Ovary (tissue), 3 donors: ENCODE data around the gene ADGRD1.

Source experiments
- CTCF ChIP-seq, 3 donors: fragments of 450-650 bp in 2 of 3; fragments of 200-600 bp in 1 of 3; IDR thresholded peaks; one replicate each; pipeline versions ENCODE4 v1.5.1 to v1.8.0; 2016 to 2022; ENCODE audit warnings: antibody characterized with exemption in 3 of 3, mild to moderate bottlenecking in 1 of 3
- EP300 ChIP-seq: sonication (generic); formaldehyde crosslinking; IDR thresholded peaks from one replicate; pipeline ENCODE4 v1.6.1; 2017; ENCODE audit warnings: antibody characterized with exemption
- donor health status: DM: no; HTN: no; CAD: no.

- TF ChIP-seq CTCF (IDR thresholded peaks at IDR 0.05) (no peak), EP300 (no peak)
Measured at GRCh38 chr12:130922511-130922953, 31.2 kb upstream of the ADGRD1 start.
